ENCODE results near the gene HERC3. TPM values are rescaled to one million over a fixed set of nuclear protein-coding genes. Genes with fewer than 3 reads are reported as not detected.

Gene HERC3
- total and polyA plus RNA-seq, 2 donors (not counting 3 experiments of a cell fraction or from before 2014, with no cell fraction given), result 6.3 to 21.2 TPM

GRCh38 chr4:88709989-88710388 is 117.7 kb downstream of the HERC3 start:
- DNase-seq (ENCODE audit: low read depth, low spot score), result no peak
- no peak for TF ChIP-seq EZH2 (IDR thresholded peaks at IDR 0.05; ENCODE audit: borderline replicate concordance, low read depth, low read length, severe bottlenecking)
- no peak for TF ChIP-seq FOS (IDR thresholded peaks at IDR 0.05; ENCODE audit: borderline replicate concordance, insufficient read depth, low read length)
- TF ChIP-seq JUN (IDR thresholded peaks at IDR 0.05; ENCODE audit: borderline replicate concordance, insufficient read depth, insufficient read length, low read depth), result no peak
- no peak for TF ChIP-seq CTCF (IDR thresholded peaks at IDR 0.05; ENCODE audit: extremely low read depth in 1 of 2, insufficient read depth in 1 of 2, low read depth in 1 of 2, low read length in 2 of 2)
- TF ChIP-seq POLR2A (IDR thresholded peaks at IDR 0.05; ENCODE audit: low read depth, low read length), result no peak
- TF ChIP-seq GATA2 (IDR thresholded peaks at IDR 0.05; ENCODE audit: insufficient read depth, insufficient read length, low read depth, low read length), result no peak
- TF ChIP-seq MYC (IDR thresholded peaks at IDR 0.05; ENCODE audit: low read depth, low read length), result no peak
- POLR2A ChIA-PET, result no interaction called here
- Histone ChIP-seq H3K27ac (ENCODE audit: insufficient read depth, low read depth, low read length) (no peak overlapping the region), H3K79me2 (ENCODE audit: control insufficient read depth, insufficient read depth, low read length) (no peaks in the 10 kb centered on the region), H3K36me3 (ENCODE audit: control insufficient read depth in 2 of 2, extremely low read depth in 1 of 2, insufficient read depth in 2 of 2, low read length in 2 of 2) (no peaks in the 10 kb centered on the region), H3K4me3 (replicated peaks in 1 of 3; ENCODE audit: insufficient read depth in 1 of 3, low read depth in 1 of 3, low read length in 3 of 3) (no peak overlapping the region), H3K9ac (replicated peaks; ENCODE audit: extremely low read depth, insufficient read depth, low read length) (no peak overlapping the region), H2AFZ (ENCODE audit: low read depth, low read length) (no peak overlapping the region), H3K9me1 (replicated peaks; ENCODE audit: control insufficient read depth, extremely low read depth, insufficient read depth, low read length) (no peaks in the 10 kb centered on the region), H3K9me3 (replicated peaks; ENCODE audit: control insufficient read depth, insufficient read depth, low read length) (no peaks in the 10 kb centered on the region), H3K4me1 (ENCODE audit: control insufficient read depth, extremely low read depth, insufficient read depth, low read length) (no peaks in the 10 kb centered on the region), H3K4me2 (ENCODE audit: insufficient read depth, low read length) (no peak overlapping the region), H3K27me3 (ENCODE audit: control insufficient read depth in 2 of 2, insufficient read depth in 2 of 2, low read length in 2 of 2) (no peaks in the 10 kb centered on the region), H4K20me1 (replicated peaks; ENCODE audit: control insufficient read depth, extremely low read depth, insufficient read depth, low read length) (no peaks in the 10 kb centered on the region)
- dilution Hi-C loops (cut with MboI; ENCODE audit: extremely low pct_ligation_motif_present, low sequenced_read_pairs), result no loop called here
- no TSS peak for BruUV-seq (replicated peaks)
- FAIRE-seq, result no peak
- intact Hi-C loops (cut with micrococcal nuclease), result no loop called here
- CTCF ChIA-PET, result interaction anchor here (3.5 kb wide), 1 partner anchor 81 kb away, joined by 16 read pairs; no protein-coding TSS in a partner anchor

Data from endothelial cell of umbilical vein (primary cell).